Activated CD4-positive, alpha-beta T cell treated with anti-CD3 and anti-CD28 coated beads, Interleukin-2, Interleukin-4, amounts not matched to agents 100 ng/mL and 50 ng/mL, durations not matched to agents 16 hours and 8 hours (primary cell): Measurements from ENCODE around the gene TCEAL3.
"Not testable (repeated sequence)": the region's sequence is repeated elsewhere in the genome, so short reads cannot be mapped to it uniquely, and the experiment has no call there.

Experiments used
- DNase-seq: peaks from one replicate; pipeline ENCODE4 v3.0.0-alpha.2; 2020; ENCODE audit warnings: low spot score

TCEAL3 gene

GRCh38 chrX:103626855-103627254, 19.1 kb downstream of the TCEAL3 start:
- no peak for DNase-seq

GRCh38 chrX:103628386-103629317, 20.9 kb downstream of the TCEAL3 start, which contains the start of gene TCEAL1:
TCEAL1 (plus strand) TSS chrX:103628975; CDS start chrX:103629917, 942 bp downstream.
- peak; percentile 25 for DNase-seq

- peak; percentile 11 for DNase-seq
These were observed 21.8 kb downstream of the TCEAL3 start for GRCh38 chrX:103629318-103630170.

- no peak for DNase-seq
These were observed 22.4 kb downstream of the TCEAL3 start for GRCh38 chrX:103630171-103630511.

GRCh38 chrX:103631145-103631544, 23.4 kb downstream of the TCEAL3 start:
- no peak for DNase-seq

GRCh38 chrX:103635436-103635835, 27.7 kb downstream of the TCEAL3 start:
- no peak for DNase-seq

- DNase-seq, result no peak
These were observed 30.0 kb downstream of the TCEAL3 start for GRCh38 chrX:103637604-103638338.

- DNase-seq, result not testable (repeated sequence)
These were observed 30.9 kb downstream of the TCEAL3 start for GRCh38 chrX:103638479-103639346.

- no peak for DNase-seq
These were observed 32.8 kb downstream of the TCEAL3 start for GRCh38 chrX:103640401-103641155.

GRCh38 chrX:103644125-103644524, 36.4 kb downstream of the TCEAL3 start:
- no peak for DNase-seq

GRCh38 chrX:103647630-103648029, 39.9 kb downstream of the TCEAL3 start:
- DNase-seq, result no peak

- no peak for DNase-seq
These were observed 43.5 kb downstream of the TCEAL3 start for GRCh38 chrX:103651151-103651773.

GRCh38 chrX:103655230-103656000, 47.7 kb downstream of the TCEAL3 start:
- not testable (repeated sequence) for DNase-seq

GRCh38 chrX:103656617-103657016, 48.9 kb downstream of the TCEAL3 start:
- no peak for DNase-seq

GRCh38 chrX:103657066-103657465, 49.3 kb downstream of the TCEAL3 start:
- not testable (repeated sequence) for DNase-seq

GRCh38 chrX:103658681-103659433, 51.1 kb downstream of the TCEAL3 start:
- no peak for DNase-seq

- not testable (repeated sequence) for DNase-seq
These were observed 51.7 kb downstream of the TCEAL3 start for GRCh38 chrX:103659460-103659859.
